Inflammatory macrophage treated with lipopolysaccharide for 1 hour (primary cell): Measurements from ENCODE around the gene KIRREL1.

ENCODE experiments used
- DNase-seq, 2 donors: peaks; one replicate each; pipeline ENCODE4 v3.0.0-alpha.2; 2020 to 2022

KIRREL1 gene

DNA sequence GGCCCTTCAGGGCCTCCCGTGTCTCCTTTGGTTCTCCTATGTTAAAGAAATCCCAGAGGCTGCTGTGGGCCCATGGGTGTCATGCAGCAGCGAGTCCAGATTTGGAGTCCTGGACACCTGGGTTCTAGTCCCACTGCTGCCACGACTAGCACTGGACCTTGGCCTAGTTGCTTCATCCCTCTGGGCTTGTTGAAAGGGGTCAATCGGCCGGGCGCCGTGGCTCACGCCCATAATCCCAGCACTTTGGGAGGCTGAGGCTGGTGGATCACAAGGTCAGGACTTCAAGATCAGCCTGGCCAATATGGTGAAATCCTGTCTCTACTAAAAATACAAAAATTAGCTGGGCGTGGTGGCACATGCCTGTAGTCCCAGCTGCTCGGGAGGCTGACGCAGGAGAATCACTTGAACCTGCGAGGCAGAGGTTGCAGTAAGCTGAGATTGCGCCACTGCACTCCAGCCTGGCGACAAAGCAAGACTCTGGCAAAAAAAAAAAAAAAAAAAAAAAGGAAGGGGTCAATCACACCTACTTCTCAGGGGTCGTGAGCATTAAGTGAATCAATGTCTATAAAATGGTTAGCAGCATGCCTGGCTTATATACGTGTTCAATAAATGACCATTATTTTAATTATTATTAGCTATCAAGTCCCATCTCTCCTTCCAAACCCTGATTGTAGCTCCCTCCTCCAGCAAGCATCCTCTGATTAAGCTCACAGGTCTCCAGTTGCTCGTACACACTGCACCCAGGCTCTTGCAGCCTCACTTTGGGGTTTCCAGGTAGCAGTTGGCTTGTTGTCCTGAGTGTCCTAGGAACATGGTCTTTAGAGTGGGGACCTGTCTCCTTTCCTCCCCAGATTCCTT is 43.8 kb downstream of the KIRREL1 start:
- no peak for DNase-seq

DNA sequence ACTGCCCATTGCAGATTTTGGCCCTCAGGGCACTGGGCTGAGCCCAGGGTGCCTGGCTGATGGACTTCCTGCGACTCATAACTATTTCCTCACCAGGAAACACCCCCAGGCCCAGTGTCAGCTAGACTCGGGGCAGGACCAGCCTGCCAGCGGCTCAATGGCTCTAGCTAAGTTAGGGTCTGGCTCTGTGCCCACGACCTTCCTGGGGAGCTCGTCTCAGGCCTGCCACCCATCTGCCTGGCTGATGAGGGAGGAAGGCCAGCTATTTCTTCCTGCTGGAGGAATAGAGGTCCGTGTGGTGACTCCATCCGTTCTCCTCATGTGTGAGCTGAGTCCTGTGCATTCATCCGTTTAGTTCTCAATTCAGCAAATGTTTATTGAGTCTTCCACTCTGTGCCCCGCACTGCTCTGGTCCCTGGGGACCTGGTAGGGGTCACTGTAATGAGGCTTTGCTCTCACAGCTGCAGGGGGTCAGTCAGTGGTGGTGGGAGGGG is 44.5 kb downstream of the KIRREL1 start:
- DNase-seq, result peak in 1 of 2 donors; percentile 3

DNA sequence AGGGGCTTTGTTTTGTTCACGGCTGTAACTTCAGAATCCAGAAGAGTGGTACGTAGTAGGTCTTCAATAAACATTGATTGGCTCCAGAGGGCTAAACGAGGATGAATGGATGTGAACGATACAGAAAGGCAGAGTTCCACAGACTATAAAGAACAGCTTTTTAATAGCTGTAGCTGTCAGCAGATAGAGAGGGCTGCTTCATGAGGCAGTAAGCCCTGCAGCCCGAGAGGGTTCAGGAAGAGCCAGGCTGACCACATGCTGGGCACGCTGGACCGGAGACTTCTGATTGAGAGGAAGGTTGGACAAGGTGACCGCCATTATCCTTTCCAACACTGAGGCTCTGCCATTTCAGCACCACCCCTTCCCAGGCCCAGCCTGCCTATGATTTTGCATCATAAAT is 45.3 kb downstream of the KIRREL1 start:
- DNase-seq, result no peak

DNA sequence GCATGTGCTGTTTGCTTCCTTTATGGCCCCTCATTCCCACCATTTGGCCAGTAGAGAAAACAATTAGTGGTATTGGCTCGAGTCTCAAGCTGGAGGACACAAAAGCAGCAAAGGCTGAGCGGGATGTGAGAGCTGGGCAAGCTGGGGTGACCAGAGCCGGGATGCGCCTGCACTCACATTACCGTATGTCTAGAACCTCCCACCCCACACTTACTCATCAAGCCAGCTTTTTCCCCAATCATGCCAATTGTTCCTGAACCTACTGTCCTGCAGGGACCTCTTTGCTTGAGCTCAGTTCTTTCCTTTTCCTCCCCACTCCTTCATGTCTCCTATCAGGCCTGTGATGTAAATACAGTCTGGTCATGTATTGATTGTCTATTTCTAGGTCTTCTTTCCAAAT is 45.9 kb downstream of the KIRREL1 start:
- no peak for DNase-seq

DNA sequence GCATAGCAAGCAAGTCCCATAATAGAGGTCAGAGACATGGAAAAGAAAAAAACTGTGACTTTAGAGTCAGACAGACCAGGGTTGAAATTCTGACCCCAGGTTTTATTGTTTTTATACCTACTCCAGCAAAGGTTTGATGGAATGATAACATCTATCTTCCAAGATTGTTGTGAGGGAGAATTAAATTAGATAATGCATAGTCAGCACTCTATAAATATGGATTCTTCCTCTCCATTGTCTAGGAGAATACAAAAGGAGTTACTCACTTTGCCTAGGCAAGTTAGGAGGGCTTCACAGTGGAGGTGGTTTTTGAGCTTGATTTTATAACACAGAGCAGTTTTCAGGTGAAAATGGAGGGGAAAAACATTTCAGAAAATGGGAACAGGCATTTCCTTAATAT is 46.9 kb downstream of the KIRREL1 start:
- DNase-seq, result no peak

DNA sequence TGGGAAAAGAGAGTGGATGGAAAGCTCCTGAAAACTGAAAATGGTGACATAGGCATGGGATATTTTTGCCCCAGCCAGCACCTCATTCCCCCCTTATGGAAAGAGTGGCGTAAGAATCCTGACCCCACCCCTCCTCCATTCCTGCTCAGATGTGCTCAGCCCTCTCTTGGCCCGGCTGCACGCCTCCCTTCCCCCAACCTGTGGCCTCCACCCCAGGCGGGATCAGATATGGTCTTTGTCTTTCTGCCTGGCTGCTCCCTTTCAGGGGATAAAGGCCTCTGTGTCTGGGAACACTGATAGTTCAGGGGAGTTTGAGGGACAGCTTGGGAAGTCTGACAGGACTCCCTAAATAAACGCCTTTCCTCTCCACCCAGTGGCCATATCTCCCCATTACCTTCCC is 49.8 kb downstream of the KIRREL1 start:
- no peak for DNase-seq

DNA sequence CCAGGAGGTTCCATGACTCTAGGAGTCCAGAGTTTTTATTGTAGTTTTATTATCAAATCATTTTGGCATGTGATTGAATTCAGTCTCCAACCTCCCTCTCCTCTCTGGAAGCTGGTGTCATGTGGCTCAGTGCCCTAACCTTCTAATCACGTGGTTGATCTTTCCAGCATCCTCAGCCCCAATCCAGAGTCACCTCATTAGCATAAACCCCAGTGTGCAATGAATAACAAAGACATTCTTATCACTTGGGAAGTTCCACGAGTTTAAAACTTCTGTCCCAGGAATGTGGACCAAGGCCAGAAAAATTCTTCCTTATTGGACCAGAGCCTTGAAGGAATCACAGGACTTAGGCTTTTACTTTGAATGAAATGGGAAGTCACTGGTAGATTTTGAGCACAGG is 52.2 kb downstream of the KIRREL1 start:
- no peak for DNase-seq

DNA sequence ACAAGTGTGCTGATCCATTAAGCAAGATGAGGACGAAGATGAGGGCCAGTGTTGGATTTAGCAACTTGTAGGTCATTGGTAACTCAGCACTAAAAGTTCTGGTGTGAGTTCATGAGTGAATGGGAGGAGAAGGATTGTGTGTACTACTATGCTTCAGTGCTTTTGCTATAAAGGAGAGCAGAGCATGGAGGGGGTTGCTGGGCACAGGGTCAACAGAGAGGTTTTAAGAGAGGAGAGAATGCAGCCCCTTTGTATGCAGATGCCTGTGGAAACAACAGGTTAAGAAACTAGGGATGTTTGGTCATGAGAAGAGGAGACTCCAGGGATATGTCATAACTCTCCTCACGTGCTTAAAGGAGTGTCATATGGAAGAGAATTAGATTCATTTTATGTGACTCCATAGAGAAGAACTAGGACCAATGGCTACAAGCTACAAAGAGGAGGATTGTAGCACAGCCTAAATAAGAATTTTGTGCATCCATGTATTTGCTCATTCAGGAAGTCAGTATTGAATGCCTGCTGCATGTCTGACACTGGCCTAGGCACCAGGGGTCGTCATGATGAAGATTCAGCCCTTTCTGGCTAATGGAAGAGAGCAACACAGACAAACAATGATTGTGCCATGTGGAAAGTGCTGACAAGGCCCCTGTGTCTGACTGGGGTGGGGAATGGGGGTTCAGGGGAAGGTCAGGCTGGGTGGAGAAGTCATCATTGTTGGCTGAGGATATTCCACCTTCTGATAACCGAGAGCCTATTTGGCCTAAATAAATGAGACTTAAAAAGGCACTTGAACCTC is 53.5 kb downstream of the KIRREL1 start:
- no peak for DNase-seq

DNA sequence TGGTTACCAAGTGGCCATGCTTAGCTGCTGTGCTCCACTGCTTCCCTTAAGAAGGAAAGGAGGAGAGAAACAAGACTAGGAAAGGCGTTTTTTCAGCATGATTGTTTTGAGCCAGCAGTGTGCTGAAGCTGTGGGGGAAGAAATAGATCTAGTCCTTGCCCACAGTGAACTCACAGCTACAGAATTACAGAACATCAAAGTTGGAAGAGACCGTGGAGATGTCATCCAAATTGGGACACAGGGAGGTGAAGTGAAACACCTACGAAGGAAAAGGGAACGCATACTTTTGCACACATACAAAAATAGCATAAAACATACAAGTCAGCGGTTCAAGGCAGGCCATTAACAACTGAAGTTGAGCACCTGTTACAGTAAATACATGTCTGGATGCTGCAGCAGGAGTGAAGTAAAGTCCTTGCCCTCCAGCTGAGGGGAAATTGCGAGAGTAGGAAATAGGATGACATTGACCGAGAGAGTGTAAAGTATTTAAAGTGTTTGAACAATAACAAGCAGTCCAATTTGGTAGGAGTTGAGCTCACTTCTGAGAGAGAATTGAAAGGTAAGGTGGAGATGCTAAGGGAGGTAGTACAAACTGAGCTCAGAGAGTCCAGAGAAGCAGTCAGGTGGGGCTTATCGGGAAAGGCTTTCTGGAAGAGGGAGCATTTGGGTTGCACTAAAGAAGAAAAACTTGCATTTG is 55.1 kb downstream of the KIRREL1 start:
- DNase-seq, result no peak

DNA sequence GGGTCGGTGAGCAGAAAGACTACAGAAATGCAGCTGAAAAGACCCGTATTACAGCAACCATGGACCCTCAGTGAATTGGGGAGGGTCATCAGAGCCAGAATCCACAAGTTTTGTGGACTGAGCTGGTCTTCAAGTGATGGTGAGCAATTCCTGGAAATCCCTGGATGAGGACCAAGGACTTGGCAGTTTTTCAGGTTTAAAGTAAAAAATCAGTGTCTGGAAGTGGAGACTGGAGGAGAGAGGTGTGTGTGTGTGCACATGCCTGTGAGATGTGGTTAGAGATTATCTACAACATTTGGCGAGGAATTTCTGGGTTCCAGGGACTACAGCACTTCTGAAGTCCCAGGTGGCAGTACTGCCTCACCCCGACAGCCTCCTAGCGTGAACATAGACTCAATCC is 56.4 kb downstream of the KIRREL1 start:
- DNase-seq, result no peak

DNA sequence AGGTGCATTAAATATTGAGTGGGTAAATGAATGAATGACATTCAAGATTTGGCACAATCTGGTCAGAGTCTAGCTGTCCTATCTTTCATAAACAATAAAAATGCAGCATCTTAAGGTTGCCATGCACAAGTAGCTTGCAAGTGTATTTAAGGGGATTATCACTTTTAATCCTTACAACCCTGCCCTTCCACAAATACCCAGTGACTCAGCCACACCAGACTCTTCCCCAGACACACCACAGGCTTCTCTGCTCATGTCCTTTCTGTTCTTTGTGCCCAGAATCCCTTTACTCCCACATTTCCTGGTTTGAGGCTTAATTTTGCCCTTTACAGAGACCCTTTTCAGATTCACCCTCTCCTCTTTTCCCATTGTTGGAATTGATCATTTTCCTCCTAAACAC is 59.8 kb downstream of the KIRREL1 start:
- no peak for DNase-seq

DNA sequence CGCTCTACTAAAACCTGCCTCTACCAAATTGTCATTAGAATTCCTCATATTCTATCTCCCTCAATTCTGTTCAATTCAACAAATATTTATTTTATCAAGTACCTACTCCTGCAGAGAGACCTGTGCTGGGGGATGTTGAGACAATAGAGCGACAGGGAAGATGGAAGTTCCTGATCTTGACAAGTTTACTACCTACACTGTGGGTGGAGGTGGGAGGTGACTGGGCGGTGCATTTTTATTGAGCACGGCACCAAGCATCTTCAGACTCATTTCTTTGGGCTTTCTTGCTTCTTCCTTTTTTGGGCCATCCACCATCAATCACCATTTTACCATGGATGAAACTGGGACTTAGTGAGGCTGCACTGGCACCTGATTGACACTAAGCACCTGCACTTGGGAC is 61.3 kb downstream of the KIRREL1 start:
- DNase-seq, result no peak

DNA sequence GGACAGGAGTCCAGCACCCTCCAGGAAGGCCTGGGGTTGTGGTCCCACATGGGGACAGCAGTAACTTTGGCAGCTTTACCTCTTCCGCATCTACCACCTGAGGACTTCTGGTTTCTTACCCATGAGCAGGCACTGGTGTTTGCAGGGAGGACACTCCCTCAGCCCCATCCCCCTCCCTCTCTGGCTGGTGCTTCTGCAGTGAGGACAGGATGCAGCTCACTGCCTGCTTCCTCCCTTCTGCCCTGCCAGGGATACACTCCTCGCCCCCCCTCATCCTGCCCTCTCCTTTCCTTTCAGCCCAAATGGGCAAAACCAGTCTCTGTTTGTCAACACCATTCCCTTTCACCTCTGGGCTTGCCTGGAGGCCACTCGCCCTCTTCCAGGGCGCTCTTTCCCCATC is 62.4 kb downstream of the KIRREL1 start:
- DNase-seq, result no peak

DNA sequence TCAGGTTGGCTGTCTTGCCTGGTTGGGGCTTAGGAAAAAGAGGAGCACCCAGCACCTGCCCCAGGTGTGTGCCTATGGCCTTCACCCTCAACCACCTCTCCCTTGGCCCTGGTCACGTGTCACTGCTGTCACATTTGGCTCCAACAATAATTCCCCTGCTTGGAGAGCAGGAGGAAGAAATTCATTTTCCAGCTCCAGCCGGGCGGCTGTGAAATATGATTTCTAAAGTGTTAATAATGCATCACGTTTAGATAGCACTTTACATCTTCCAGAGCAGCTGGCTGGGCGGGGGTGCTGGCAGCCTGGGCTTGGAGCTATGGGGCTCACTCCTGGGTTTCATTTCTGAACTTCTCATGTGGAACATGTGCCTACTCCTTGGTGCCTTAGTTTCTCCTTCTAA is 63.1 kb downstream of the KIRREL1 start:
- no peak for DNase-seq

DNA sequence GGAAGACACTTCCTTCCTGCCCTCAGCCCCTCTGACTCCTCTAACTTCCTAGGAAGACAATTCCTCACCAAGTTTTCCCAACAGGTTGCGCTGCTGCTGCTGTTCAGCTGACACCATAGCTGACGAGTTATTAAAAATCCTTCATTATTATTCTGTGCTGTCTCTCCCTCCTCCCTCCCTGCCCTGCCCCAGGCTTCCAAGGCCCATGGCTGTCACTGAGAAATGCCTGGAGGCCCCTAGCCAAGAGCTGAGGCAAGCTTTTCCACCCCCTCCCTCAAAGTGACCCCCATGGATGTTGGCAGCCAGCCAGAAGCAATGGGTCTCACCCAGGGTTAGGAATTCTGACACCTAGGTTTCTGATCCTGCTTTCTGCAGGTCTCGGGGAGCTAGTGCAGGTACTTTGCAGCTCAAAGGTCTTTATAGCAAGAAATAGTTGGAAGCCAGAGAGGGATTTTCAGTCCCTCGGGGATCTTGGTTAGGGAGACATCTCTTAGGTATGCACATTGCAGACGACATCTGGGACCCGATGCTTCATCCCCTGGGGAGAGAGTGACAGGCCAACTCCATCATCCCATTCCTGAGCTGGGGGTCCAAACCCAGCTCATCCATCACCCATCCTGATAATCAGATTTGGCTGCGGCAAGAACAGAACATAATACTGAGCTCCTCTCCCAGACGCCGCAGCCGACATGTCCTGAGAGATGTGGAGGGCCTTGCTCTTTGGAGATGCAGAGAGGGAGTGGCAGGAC is 65.0 kb downstream of the KIRREL1 start:
- DNase-seq, result no peak

DNA sequence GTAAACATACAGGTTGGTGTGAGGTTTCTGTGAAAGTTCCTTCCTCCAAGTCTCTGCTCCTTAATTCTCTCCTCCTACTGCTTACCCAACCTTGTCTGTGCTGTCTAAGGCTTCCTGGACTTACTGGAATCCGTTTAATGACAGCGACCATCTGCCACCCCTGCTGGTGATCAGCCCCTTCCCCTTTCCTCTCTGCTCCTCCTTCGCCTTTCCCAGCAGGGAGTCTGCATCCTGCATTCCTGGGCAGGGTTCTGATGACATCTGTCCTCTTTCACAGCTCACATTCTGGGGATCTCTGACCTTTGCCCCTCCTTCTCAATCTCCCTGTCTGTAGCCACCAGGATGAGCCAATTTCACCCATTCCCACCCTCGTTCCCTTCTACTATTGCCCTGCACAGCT is 66.5 kb downstream of the KIRREL1 start:
- DNase-seq, result no peak

DNA sequence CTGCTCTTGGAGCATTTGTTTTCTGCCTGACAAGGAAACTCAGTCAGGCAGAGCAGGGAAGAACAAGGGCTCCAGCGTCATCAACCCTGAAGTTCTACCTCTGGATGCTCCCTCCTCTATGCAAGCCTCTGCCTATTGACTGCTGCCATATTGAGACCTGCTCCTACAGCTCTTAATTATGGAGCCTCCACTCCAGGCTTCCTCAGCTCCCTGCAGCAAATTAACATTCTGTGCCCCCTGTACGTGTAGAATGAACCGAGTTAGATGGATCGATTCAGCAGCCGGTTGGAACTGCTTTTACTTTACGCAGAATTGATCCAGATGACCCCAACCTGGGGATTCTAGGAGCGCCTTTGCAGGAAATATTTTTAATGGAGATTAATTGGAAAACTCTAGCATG is 68.7 kb downstream of the KIRREL1 start:
- DNase-seq, result no peak

DNA sequence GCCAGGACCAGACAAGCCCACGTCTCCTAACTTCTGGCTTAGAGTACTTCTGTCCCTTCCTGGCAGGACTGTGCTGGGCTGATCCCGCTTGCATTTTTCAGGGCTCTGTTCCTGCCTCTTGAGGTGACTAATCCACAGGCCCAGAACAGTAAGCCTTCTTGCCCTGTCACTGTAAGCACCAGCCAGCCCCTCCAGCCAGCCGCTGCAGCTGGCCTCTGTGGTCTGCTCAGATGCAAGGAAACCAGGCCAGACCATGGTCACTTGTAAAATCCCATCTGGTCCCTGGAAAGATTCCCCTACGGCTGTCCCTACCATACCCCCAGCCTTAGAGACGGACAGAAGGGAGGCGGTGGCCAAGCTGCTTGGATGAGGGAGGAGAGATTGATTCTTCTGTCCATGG is 74.2 kb downstream of the KIRREL1 start:
- no peak for DNase-seq

DNA sequence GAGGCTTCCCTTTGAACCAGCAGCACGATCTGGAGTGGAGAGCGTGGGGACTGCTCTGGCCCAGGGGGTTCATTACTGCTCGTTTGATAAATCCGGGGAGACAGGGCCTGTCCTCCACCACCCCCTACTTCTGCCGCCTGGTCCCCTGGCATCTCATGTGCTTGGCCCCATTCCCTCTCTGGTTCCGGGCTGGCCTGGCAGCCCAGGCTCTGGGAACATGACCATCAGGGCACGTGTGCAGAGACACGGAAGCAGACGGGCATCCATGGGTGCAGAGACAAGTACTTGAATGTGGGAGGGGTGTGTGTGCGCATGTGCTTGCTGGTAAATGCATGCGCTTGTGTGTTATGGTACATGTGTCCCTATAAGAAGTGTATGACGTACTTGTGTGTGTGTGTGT is 75.5 kb downstream of the KIRREL1 start:
- no peak for DNase-seq

DNA sequence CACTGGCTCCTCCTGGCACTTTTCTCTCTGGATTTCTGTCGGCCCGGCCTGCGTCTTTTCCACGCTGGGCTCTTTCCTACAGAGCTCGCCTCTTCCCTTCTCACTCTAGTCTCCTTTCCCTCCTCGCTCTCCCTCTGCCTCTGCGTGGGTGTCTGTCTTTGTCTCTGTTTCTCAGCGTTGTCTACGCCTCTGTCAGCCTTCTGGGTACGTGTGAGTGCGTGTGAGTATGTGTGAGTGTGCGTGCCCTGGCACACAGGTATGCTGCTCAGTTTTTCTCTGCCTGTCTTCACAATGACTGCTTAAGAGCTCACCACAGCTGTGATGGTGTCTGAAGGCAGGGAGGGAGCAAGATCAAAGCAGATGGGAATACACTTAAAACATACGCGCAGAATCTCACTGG is 77.7 kb downstream of the KIRREL1 start:
- no peak for DNase-seq

DNA sequence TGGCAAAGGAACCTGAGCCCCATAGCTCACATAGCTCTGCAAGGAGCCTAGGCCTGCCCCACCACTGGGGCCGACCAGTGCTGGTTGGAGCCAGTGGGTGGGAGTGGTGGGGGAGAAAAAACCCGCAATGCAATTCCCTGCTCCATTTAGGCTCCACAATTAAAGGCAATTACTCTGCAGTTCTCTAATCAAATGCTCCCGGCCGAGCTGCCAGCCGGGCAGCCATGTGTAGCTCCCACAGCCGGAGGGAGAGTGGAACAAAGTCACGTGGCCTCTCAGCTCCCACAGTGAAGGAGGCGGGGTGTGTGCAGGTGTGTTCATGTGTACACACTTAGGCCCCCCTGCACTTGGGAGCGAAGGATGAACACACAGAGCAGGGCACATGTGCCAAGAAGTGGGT is 81.6 kb downstream of the KIRREL1 start:
- DNase-seq, result no peak

DNA sequence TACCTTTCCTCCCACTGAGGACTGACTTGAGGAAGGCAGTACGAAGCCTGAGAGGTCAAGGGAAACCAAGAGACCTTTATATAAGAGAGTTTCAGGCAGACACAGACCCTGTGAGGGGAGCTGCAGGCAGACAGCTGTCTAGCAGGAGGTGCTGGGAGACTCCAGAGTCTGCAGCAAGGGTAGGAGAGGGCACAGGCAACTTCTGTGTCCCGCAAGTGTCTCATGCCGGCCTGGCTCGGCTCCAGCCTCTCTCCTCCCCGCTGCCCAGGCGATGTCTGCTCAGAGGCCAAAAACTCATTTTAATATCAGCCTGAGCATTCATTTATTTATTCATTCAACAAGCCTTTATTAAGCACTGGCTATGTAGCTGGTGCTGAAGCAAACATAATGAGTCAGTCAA is 83.0 kb downstream of the KIRREL1 start:
- no peak for DNase-seq
